CD4-positive, alpha-beta T cell treated with Interferon gamma for 1 hour (primary cell): ENCODE measurements around the gene ZMPSTE24.

Experiments
- DNase-seq: peaks from one replicate; pipeline ENCODE4 v3.0.0-alpha.2; 2020

Gene ZMPSTE24

GRCh38 chr1:40265298-40265697 is 7.3 kb downstream of the ZMPSTE24 start:
- DNase-seq: no peak

GRCh38 chr1:40265919-40266318 is 7.9 kb downstream of the ZMPSTE24 start:
- DNase-seq: no peak

GRCh38 chr1:40266786-40267535 is 8.9 kb downstream of the ZMPSTE24 start:
- DNase-seq: no peak

GRCh38 chr1:40267767-40268187 is 9.7 kb downstream of the ZMPSTE24 start:
- no peak for DNase-seq

GRCh38 chr1:40268211-40268610 is 10.2 kb downstream of the ZMPSTE24 start:
- DNase-seq: no peak

GRCh38 chr1:40270152-40270834 is 12.3 kb downstream of the ZMPSTE24 start:
- no peak for DNase-seq

GRCh38 chr1:40272653-40273213 is 14.7 kb downstream of the ZMPSTE24 start:
- no peak for DNase-seq

GRCh38 chr1:40273547-40274166 is 15.6 kb downstream of the ZMPSTE24 start:
- no peak for DNase-seq

GRCh38 chr1:40274331-40274730 is 16.3 kb downstream of the ZMPSTE24 start:
- DNase-seq: no peak

GRCh38 chr1:40276122-40276521 is 18.1 kb downstream of the ZMPSTE24 start:
- DNase-seq: no peak

- no peak for DNase-seq
Measured at GRCh38 chr1:40281853-40282252, 23.8 kb downstream of the ZMPSTE24 start.

GRCh38 chr1:40291293-40291692 is 33.3 kb downstream of the ZMPSTE24 start:
- no peak for DNase-seq

GRCh38 chr1:40299366-40300248 is 41.6 kb downstream of the ZMPSTE24 start:
- DNase-seq: no peak

- DNase-seq: no peak
Measured at GRCh38 chr1:40300249-40300567, 42.2 kb downstream of the ZMPSTE24 start.

GRCh38 chr1:40300651-40301050 is 42.6 kb downstream of the ZMPSTE24 start:
- no peak for DNase-seq

- DNase-seq: no peak
Measured at GRCh38 chr1:40301066-40301465, 43.0 kb downstream of the ZMPSTE24 start.

GRCh38 chr1:40301541-40302299 is 43.7 kb downstream of the ZMPSTE24 start:
- DNase-seq: no peak

- DNase-seq: no peak
Measured at GRCh38 chr1:40302475-40302874, 44.4 kb downstream of the ZMPSTE24 start.

GRCh38 chr1:40303051-40303771 is 45.2 kb downstream of the ZMPSTE24 start:
- no peak for DNase-seq

- DNase-seq: no peak
Measured at GRCh38 chr1:40303790-40304189, 45.8 kb downstream of the ZMPSTE24 start.

GRCh38 chr1:40305451-40305850 is 47.4 kb downstream of the ZMPSTE24 start:
- DNase-seq: no peak
